ENCODE data around the gene EME2. TPM values are rescaled to one million over a fixed set of nuclear protein-coding genes. Genes with fewer than 3 reads are reported as not detected.

The EME2 gene
- total and polyA plus RNA-seq, 2 donors from 2014 or later = 5.1 to 23.8 TPM

GRCh38 chr16:1778200-1779179 lies 5.9 kb downstream of the EME2 start:
- Histone ChIP-seq H3K4me3 (ENCODE audit: low read length in 3 of 3) (no peak overlapping the region), H3K27ac (ENCODE audit: low read depth in 2 of 2, low read length in 2 of 2) (no peak overlapping the region), H3K9me3 (ENCODE audit: control insufficient read depth in 2 of 3, insufficient read depth in 1 of 3, low read length in 3 of 3) (no peaks in the 10 kb centered on the region), H3K4me1 (ENCODE audit: control insufficient read depth in 2 of 3, insufficient read depth in 2 of 3, low read depth in 1 of 3, low read length in 3 of 3) (peaks cover 0 to 24% (median 14%) of the 10 kb centered on the region in 3 donors), H3K27me3 (ENCODE audit: control insufficient read depth, insufficient read depth, low read length) (no peaks in the 10 kb centered on the region), H3K9ac (ENCODE audit: low read length in 3 of 3) (no peak overlapping the region), H3K36me3 (ENCODE audit: control insufficient read depth in 2 of 3, insufficient read depth in 3 of 3, low read length in 3 of 3) (peaks cover 2 to 9% (median 4%) of the 10 kb centered on the region in 3 donors)
- intact Hi-C loops (cut with DNase I) = no loop called here
- FAIRE-seq (no peak), DNase-seq (peak in 1 of 5 donors; percentile 49)
- TF ChIP-seq, protein P1, sequence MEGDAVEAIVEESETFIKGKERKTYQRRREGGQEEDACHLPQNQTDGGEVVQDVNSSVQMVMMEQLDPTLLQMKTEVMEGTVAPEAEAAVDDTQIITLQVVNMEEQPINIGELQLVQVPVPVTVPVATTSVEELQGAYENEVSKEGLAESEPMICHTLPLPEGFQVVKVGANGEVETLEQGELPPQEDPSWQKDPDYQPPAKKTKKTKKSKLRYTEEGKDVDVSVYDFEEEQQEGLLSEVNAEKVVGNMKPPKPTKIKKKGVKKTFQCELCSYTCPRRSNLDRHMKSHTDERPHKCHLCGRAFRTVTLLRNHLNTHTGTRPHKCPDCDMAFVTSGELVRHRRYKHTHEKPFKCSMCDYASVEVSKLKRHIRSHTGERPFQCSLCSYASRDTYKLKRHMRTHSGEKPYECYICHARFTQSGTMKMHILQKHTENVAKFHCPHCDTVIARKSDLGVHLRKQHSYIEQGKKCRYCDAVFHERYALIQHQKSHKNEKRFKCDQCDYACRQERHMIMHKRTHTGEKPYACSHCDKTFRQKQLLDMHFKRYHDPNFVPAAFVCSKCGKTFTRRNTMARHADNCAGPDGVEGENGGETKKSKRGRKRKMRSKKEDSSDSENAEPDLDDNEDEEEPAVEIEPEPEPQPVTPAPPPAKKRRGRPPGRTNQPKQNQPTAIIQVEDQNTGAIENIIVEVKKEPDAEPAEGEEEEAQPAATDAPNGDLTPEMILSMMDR (IDR thresholded peaks at IDR 0.05; ENCODE audit: borderline replicate concordance, extremely low read depth, insufficient read depth) = no peak

GRCh38 chr16:1779234-1779701 lies 6.7 kb downstream of the EME2 start:
- TF ChIP-seq, protein P1 (IDR thresholded peaks at IDR 0.05; ENCODE audit: borderline replicate concordance, extremely low read depth, insufficient read depth) = no peak
- Histone ChIP-seq H3K27me3 (ENCODE audit: control insufficient read depth, insufficient read depth, low read length) (no peaks in the 10 kb centered on the region), H3K9me3 (ENCODE audit: control insufficient read depth in 2 of 3, insufficient read depth in 1 of 3, low read length in 3 of 3) (no peaks in the 10 kb centered on the region), H3K9ac (ENCODE audit: low read length in 3 of 3) (no peak overlapping the region), H3K4me3 (ENCODE audit: low read length in 3 of 3) (no peak overlapping the region), H3K27ac (ENCODE audit: low read depth in 2 of 2, low read length in 2 of 2) (no peak overlapping the region), H3K36me3 (ENCODE audit: control insufficient read depth in 2 of 3, insufficient read depth in 3 of 3, low read length in 3 of 3) (peaks cover 2 to 9% (median 4%) of the 10 kb centered on the region in 3 donors), H3K4me1 (ENCODE audit: control insufficient read depth in 2 of 3, insufficient read depth in 2 of 3, low read depth in 1 of 3, low read length in 3 of 3) (peaks cover 0 to 21% (median 14%) of the 10 kb centered on the region in 3 donors)
- no peak for FAIRE-seq
- intact Hi-C loops (cut with DNase I) = no loop called here
- DNase-seq = no peak

DNA sequence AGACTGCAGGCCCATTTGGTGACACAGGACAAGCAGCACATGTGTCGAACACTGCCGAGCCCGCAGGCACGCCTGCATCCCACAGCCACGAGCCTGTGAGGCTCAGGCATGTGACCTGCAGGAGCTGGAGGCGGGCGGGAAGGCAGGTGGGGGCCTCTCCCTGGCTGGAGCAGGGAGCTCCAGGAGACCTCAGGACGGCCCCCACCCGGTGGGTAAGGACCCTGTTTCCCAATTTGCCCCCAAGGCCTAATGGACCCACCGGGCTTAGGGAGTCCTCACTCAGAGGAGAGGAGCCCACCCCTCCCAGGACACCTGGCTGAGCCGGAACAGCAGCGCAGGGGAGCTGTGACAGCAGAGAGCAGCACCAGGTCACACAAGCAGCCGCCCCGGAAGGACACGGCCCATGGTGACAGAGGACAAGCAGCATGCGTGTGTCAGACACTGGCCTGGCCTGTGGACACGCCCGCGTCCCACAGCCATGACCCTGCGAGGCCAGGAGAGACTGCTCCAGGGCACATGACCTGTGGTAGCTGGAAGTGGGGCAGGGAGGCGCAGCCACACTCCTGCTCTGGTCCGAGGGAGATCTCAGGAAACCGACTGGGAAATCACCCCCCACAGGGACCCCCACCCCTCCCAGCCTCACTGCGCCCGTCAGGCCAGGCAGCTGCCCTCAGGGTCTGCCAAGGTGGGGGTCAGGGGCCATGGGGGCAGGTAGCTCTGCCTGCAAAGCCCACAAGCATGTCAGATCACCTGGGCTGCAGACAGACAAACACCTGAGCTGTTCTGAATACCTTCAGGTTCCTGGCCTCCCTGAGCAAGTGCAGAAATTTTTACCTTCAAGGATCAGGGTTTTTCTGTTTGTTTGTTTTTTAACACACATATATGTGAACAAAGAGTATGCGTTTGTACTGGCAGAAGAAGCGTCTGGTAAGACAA lies 7.4 kb downstream of the EME2 start:
- Histone ChIP-seq H3K27ac (ENCODE audit: low read depth in 2 of 2, low read length in 2 of 2) (no peak overlapping the region), H3K4me1 (ENCODE audit: control insufficient read depth in 2 of 3, insufficient read depth in 2 of 3, low read depth in 1 of 3, low read length in 3 of 3) (peaks cover 0 to 16% (median 12%) of the 10 kb centered on the region in 3 donors)
- no peak for FAIRE-seq

More for the DNA sequence above, 7.4 kb downstream of the EME2 start:
- Histone ChIP-seq H3K9ac (ENCODE audit: low read length in 3 of 3) (no peak overlapping the region), H3K4me3 (ENCODE audit: low read length in 3 of 3) (no peak overlapping the region), H3K9me3 (ENCODE audit: control insufficient read depth in 2 of 3, insufficient read depth in 1 of 3, low read length in 3 of 3) (no peaks in the 10 kb centered on the region), H3K36me3 (ENCODE audit: control insufficient read depth in 2 of 3, insufficient read depth in 3 of 3, low read length in 3 of 3) (peaks cover 2 to 9% (median 4%) of the 10 kb centered on the region in 3 donors), H3K27me3 (ENCODE audit: control insufficient read depth, insufficient read depth, low read length) (no peaks in the 10 kb centered on the region)
- intact Hi-C loops (cut with DNase I) = no loop called here
- TF ChIP-seq, protein P1 (IDR thresholded peaks at IDR 0.05; ENCODE audit: borderline replicate concordance, extremely low read depth, insufficient read depth) = no peak
- DNase-seq = peak in 1 of 5 donors; percentile 54

Measured in kidney (tissue), 14 donors.